Body of pancreas (tissue), 4 donors: ENCODE data around the gene TBL1XR1.

Source experiments
- CTCF ChIP-seq, 7 experiments: fragments of 450-650 bp in 4 of 7; fragments of 200-600 bp in 3 of 7; sonication (generic) in 3 of 7; IDR thresholded peaks; one replicate each; pipeline ENCODE4 v1.5.1; 2016 to 2019; ENCODE audit warnings: antibody characterized with exemption in 7 of 7
- POLR2A ChIP-seq, 3 donors: fragments of 450-650 bp; IDR thresholded peaks; one replicate each; pipeline ENCODE4 v1.6.1; 2016; ENCODE audit warnings: antibody characterized with exemption in 3 of 3, mild to moderate bottlenecking in 2 of 3

GRCh38 chr3:176974279-176974678 lies 223.0 kb downstream of the TBL1XR1 start:
- TF ChIP-seq CTCF (IDR thresholded peaks at IDR 0.05) (no peak), POLR2A (IDR thresholded peaks at IDR 0.05) (no peak)
